NOMO-1 treated with DMSO at 0.1 percent for 48 hours (cell line): ENCODE measurements around the gene STXBP6.

ENCODE experiments used
- DNase-seq: peaks from one replicate; lab custom pipeline; 2025; ENCODE audit not compliant: unreplicated experiment; lab: John Stamatoyannopoulos, UW

Gene STXBP6

GRCh38 chr14:25019892-25020291, 30.1 kb downstream of the STXBP6 start:
- DNase-seq: no peak

DNA sequence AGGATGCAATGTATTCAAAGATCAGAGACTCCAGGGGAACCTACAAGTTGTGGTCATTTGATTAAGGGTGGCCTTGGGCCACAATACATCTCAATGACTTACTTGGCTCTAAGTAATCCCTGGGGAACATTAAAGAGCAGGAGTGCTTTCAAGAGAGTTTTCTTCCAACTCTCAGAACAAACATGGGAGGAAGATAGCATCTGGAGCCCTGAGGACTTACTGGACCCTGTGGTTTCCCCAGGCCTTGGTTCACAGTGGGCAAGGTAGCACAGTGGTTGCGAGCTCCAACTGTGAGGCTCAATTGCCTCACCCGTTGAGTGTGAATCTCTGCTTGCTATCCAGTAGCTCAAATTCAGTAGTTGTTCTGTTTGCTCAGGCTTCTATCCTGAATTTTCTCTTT, 32.4 kb downstream of the STXBP6 start:
- no peak for DNase-seq

GRCh38 chr14:25015761-25016160, 34.2 kb downstream of the STXBP6 start:
- no peak for DNase-seq

GRCh38 chr14:25014440-25014839, 35.5 kb downstream of the STXBP6 start:
- no peak for DNase-seq

DNA sequence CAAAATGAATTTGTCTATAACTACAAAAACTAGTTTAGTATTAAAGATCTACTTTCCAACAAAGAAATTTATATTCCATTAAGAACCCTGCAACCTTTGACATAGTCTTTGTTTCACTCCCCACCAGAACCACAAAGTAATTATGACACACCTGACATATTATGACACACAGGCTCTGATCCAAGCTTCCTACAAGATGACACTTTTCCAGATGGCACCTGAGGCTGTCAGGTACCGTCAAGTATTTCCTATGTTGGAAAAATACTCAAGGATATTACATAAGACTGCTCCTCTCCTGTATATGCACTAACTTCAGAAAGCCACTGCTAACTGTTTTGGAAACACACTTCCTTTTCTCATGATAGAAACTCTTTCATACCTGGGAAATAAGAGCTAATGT, 38.9 kb downstream of the STXBP6 start:
- DNase-seq: no peak

DNA sequence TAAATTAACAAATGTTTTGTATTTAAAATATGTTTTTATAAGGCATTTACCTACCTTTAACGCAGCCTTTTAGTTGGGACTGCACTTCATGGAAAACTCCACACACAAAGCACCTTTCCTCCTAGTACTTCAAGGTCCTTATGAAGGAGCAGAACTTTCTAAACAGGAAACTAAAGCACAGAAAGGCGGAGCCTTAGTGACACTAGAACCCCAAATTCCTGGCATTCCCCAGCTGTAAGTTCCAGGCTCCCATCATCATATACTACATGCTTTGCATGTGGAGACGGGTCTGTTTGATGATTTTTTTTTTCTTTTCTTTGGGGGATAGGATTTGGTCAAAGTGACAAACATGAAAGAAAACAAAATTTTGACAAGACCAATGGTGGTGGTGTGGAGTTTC, 39.5 kb downstream of the STXBP6 start:
- DNase-seq: no peak

- DNase-seq: no peak
Measured at GRCh38 chr14:25009891-25010290, 40.1 kb downstream of the STXBP6 start.

DNA sequence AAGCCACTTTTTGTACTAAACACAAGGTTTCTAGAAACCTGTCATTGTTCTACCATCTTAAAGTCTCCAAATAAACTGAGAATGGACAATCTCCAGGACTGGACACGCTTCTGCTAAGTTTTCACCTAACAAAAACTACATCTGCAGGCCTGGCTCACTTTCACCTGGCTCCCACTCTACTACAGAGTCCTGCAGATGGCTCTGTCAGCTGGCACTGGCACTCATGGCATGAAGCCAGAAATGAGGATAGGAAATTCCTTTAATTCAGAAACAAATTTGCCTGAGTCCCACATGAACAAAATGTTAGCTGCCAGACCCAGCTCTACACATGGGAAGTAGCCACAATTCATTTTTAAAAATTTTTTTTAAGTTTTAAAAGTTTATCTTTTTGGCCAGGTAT, 42.1 kb downstream of the STXBP6 start:
- no peak for DNase-seq

DNA sequence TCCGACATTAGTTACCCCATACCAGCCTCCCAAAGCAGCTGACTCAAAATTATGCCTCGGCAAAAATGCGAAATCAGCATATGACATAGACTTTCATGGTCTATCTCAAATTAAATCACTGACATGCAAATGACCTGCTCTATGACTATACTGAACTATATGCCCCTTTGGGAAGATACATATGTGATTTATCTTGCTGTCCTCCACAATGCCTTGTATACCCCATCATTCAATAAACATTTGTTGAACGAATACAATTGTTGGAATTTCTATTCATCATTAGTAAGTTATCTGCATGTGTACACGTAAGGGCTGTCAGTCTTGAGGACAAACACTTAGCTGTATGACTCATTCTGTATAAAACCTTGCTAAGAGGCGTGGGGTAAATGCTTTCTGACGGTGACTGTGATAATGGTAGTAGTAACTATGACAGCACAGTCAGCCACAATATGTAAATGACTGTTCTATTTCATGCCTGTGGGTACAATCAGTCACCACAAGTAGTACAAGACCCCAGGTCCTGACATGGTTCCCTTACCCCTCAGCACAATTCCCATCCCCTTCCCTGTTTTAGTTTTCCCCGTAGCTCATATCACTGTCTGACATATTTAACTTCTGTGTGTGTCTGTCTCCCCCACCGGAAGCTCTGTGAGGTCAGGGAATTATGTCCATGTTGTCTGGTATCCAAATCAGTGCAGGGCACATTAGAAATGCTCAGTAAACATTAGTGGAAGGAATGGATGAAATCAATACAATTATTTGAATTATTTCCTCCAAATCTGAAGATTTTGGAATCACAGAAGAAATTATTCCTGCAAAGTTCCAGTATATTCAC, 42.8 kb downstream of the STXBP6 start:
- DNase-seq: no peak

DNA sequence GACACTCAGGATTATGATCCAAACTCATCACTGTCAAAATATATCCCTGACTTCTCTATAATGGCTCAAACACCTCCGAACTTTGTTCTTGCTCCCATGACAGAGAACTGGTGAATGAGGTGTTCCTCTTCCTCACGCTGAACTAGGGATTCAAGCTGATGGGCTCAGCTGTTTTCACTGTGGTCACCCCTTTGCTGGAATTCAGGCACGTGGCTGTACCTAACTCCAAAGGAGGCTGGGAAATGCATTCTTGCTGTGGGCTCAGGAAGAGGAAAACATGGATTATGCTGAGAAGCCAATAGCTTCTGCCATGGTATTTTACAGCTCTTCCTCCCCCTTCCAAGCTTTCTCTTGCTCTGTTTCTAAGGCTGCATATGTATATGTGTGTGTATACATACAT, 43.9 kb downstream of the STXBP6 start:
- no peak for DNase-seq

DNA sequence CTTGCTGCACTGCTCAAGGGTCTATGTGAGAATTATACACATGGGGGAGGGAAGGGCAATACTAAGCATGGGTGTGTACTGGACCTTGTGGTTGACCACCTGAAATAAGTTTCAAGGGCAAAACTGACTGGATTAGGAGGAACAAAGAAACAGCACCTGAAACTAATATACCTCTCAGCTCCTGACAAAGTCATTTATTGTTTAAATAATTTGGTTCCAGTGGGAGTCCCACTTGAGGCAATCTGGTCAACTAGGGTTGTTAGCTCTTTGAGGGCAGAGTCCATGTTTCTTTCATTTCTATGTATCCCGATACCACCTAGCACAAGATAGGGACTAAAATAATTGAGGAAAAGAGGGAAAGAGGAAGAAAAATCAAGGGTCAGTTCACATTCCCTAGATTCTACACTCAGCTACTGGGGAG, 45.5 kb downstream of the STXBP6 start:
- no peak for DNase-seq

DNA sequence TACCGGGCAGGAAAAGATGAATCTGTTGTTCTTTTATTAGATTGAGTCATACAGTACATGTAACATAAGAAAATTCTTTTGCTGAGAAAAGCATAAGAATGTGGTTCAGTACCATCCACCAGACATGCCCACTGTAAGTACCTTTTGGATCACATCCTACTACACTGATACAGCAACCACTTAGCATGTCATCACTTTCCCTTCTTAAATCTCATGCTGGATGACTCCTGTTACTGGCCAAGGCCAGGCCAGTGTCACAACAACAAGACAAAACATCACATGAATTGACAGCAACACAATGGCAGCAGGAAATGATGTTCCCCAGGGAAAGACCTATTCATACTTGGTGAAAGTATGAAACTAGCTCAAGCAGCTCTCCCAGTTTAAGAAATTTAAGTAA, 46.4 kb downstream of the STXBP6 start:
- DNase-seq: no peak

DNA sequence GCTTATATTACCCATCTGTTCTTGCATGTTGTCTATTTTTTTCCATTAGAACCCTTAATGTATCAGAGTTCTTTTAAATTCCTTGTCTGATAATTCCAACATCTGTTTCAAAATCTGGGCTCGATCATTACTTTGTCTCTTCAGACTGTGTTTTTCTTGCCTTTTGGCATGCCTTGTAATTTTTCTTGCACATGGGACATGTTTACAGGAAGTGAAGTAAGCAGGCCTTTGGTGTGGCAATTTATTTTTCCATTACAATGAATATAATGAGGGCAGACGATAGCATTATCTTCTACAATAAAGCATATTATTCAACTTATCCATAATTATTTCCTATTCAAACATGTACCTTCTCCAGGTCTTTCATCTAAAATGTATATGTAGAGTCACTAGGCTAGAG, 48.3 kb downstream of the STXBP6 start:
- DNase-seq: no peak

DNA sequence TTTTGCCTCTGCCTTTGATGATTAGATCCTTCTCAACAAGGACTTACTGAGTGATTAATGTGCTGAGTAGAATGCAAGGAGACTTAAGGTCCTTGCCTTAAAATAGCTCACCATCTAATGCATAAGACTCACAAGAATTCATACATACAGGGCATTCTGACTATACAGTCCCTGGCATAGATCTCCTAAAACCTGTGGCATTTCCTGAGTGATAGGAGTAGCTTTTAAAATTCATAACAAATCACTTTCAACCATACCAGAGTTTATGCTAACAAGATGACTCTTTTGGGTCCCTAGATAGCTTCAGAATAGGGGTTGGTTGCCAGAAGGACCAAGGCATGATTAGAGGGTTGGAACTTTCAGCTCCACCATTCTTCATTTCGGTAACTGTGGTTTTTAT, 48.8 kb downstream of the STXBP6 start:
- DNase-seq: no peak

DNA sequence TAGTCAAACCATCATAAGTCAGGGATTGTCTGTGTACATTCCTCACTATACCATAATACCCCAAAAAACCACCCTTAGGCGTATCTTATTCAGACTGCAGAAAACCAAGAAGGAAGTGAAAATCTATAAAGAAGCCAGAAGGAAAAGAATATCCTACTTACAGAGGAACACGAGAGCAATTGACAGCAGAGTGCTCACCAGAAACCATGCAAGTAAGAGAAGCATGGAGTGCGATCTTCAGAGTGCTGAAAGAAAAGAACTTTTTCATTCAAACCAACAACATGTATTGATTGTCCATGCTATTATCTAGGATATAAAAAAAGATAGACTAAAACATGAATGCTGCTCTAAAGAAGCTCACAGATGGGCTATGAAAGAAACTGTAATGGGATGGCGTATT, 50.8 kb downstream of the STXBP6 start:
- no peak for DNase-seq

DNA sequence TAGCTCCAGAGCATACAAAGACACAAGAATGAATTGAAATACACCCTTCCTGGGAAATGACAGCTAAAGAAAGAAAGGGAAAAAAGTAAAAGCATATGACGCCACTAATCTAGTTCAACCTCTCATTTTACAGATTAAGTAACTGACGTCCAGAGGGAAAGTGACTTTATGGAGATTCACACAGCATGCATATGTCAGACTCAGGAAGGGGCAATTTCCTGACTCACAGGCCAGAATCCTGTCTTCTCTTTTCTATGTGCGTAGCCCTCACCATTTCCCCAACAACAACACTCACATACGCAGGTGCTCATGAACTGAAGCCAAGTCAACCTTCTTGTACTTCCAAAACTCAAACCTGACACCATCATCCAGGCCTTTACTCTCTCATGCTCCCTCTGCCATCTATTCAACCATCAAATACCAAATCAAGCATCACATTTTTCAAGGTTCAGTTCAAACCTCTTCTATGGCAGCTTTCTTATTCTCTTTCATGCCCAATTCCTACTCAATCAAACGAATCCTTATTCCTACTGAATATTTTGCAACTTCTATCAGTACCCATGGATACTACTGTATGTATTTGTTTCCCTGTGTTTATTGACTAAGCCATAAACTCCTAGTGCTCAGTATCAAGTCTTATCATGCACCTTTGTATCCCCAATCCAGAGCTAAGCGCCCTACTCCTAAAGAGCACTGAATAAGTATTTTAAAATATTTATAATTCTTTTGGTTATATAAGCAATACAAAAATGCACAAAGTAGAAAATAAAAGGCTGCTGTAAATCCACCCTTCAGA, 52.8 kb downstream of the STXBP6 start:
- DNase-seq: no peak

GRCh38 chr14:24995016-24995415, 54.9 kb downstream of the STXBP6 start:
- no peak for DNase-seq

DNA sequence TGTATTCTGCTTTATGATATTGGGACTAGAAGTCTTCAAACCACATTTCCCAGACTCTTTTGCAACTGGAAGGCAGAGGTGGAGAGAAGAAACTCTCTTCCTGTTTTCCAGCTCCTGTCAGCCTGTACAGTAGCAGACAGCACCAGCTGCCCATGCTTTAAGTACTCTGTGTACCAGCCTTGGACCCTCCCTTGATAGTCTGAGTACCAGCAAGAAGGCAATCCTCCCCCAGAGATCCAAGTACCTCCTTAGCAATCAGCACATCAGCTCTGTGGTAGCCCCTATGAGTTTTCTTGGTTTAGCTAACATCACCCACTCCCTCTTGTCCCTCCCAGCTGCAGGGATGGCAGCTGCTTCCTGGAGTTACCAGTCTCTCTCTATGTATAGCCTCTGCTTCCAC, 56.3 kb downstream of the STXBP6 start:
- DNase-seq: no peak

DNA sequence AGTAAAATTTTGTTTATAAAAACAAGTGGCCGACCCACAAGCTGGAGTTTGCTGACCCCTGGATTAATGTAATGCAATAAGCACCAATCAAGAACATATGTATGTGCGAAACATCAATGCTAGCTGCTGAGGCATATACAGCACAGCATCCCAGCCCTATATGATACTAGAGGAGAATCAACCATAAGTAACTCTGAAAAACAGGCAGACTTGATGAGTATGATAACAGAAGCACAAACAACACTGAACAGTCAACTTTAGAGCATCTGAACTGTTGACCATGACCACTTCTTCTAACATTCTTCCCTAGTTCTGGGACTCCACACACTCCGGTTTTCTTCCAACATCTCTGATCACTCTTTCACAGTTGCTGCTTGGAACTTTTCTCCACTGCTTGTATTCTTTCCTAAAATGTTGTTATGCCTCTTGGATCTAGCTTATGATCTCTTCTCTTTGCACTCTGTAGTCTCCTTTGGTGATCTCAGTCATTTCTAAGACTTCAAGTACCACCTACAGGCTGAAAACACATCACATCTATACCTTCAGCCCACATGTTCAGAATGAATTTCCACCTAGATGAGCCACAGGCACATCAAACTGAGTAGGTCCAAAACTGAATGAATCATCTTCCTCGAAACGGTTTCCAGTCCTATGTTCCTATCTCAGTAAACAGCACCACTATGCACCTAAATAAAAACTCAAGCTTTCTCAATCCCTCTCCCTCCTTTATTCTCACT, 57.2 kb downstream of the STXBP6 start:
- no peak for DNase-seq

- no peak for DNase-seq
Measured at GRCh38 chr14:24991821-24992220, 58.1 kb downstream of the STXBP6 start.

DNA sequence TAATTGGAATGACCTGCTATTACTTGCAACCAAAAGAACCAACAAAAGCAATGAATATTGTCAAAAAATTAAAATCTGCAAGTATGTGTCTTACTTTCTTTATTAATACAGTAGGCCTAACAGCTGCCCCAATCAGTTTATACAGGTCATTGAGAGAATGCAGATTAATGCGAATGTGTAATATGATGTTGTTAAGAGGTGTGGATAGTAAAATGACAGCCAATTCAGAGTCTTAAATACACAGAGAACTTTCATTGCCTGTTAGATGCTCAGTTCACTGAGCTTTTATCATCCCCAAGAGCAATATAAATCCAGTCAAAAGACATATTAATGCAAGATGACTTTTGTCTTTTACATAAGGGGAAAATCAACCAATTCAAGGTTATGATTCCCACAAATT, 58.7 kb downstream of the STXBP6 start:
- no peak for DNase-seq

GRCh38 chr14:24990773-24991172, 59.2 kb downstream of the STXBP6 start:
- DNase-seq: no peak
